ENCODE results near the gene DPYSL5.
"Not testable (repeated sequence)": the region's sequence is repeated elsewhere in the genome, so short reads cannot be mapped to it uniquely, and the experiment has no call there.

Gene DPYSL5, protein sequence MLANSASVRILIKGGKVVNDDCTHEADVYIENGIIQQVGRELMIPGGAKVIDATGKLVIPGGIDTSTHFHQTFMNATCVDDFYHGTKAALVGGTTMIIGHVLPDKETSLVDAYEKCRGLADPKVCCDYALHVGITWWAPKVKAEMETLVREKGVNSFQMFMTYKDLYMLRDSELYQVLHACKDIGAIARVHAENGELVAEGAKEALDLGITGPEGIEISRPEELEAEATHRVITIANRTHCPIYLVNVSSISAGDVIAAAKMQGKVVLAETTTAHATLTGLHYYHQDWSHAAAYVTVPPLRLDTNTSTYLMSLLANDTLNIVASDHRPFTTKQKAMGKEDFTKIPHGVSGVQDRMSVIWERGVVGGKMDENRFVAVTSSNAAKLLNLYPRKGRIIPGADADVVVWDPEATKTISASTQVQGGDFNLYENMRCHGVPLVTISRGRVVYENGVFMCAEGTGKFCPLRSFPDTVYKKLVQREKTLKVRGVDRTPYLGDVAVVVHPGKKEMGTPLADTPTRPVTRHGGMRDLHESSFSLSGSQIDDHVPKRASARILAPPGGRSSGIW

DNA sequence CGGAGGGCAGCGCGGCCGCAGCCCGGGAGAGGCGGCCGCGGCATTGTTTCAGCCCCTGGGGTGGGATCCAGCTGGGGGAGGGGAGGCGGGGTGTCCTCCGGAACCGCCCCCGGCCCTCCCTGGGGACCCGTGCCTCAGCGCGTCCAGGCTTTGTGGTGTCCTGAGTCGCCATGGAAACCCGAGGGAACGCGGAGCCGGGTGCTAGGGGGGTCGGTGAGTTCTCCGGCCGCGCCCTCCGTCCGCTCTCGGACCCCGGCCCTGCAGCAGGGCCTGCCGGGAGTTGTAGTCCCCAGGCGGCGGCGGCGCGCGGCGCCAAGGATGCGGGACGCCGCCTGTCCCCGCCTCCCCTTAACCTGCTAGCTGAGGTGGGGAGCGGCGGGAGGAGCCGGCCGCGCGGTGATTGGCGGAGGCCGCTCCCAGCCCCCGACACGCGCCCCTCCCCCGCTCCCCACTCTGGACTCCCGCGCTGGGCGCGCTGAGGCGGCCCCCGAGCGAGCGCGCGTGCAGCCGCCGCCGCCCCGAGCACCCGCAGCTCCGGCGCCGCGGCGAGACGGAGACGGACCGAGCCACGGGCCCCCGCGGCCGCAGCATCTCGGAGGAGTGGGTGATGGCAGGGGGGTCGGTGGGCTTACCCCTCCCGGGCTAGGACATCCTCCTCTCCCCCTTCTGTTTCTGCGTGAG is at the start of gene DPYSL5:
Gene DPYSL5 (plus strand): TSS at position 478 of the 681 bp plus-strand sequence. CDS start 50,368 bp downstream, outside the sequence.
- DNase-seq (ENCODE audit: low read depth in 2 of 2) = no peak

GRCh38 chr2:26801328-26801727 is 46.6 kb upstream of the DPYSL5 start:
- DNase-seq (ENCODE audit: low read depth in 2 of 2) = no peak

GRCh38 chr2:26801796-26802195 is 46.1 kb upstream of the DPYSL5 start:
- DNase-seq (ENCODE audit: low read depth in 2 of 2) = no peak

- DNase-seq (ENCODE audit: low read depth in 2 of 2) = no peak
Measured at GRCh38 chr2:26805241-26805676, 42.7 kb upstream of the DPYSL5 start.

DNA sequence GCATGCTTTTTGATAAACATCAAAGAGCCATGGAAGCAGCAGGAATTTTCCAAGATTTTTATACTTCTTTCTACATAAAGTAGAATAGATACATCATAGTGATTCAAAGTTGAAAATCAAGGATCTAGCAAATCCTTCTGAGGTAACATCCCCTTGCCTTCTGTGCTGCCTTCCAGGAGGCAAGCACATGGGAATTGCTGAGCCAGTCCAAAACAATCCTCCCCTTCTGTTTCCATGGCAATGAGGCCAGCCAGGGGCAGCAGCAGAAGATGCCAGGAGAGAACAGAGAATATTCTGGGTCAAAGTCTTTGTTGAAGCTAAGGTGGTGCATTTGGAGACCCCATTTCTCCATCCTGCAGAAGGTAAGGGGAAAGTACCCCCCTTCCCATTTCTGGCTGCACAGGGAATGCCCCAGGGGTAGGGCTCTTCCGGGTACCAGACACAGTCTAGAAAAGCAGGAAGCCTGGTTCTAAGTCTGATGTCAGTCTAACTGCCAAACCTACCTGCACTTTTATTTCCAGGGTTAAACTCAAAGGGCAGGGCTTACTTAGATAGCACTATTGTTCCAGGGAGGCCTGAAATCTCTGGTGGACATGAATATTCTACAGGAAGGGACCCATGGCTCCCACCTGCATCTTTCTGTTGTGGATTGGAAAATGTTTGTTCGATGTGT is 40.0 kb upstream of the DPYSL5 start:
- DNase-seq (ENCODE audit: low read depth in 2 of 2) = no peak

GRCh38 chr2:26809211-26809610 is 38.7 kb upstream of the DPYSL5 start:
- DNase-seq (ENCODE audit: low read depth in 2 of 2) = no peak

GRCh38 chr2:26809876-26810577 is 37.9 kb upstream of the DPYSL5 start:
- DNase-seq (ENCODE audit: low read depth in 2 of 2) = no peak

GRCh38 chr2:26811261-26811660 is 36.7 kb upstream of the DPYSL5 start:
- no peak for DNase-seq (ENCODE audit: low read depth in 2 of 2)

GRCh38 chr2:26811791-26812694 is 35.9 kb upstream of the DPYSL5 start:
- DNase-seq (ENCODE audit: low read depth in 2 of 2) = no peak

DNA sequence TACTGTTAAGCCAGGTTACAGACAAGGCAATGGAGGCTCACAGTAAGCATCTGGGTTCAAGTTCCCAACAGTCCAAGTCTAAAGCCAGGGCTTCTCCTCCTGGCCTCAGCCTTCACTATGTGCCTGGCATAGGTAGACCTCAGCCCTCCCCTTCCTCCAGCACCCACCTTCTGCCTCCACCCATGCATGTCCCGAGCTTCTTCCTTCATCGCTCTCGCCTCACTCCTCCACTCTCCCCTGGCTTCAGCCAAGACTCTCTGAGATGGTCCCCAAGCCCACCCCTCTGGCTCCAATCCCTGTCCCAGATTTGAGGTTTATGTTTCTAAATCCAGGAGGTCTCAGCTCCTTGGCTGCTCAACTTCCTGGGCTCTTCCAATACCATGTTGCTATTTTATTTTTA is 35.2 kb upstream of the DPYSL5 start:
- DNase-seq (ENCODE audit: low read depth in 2 of 2) = no peak

DNA sequence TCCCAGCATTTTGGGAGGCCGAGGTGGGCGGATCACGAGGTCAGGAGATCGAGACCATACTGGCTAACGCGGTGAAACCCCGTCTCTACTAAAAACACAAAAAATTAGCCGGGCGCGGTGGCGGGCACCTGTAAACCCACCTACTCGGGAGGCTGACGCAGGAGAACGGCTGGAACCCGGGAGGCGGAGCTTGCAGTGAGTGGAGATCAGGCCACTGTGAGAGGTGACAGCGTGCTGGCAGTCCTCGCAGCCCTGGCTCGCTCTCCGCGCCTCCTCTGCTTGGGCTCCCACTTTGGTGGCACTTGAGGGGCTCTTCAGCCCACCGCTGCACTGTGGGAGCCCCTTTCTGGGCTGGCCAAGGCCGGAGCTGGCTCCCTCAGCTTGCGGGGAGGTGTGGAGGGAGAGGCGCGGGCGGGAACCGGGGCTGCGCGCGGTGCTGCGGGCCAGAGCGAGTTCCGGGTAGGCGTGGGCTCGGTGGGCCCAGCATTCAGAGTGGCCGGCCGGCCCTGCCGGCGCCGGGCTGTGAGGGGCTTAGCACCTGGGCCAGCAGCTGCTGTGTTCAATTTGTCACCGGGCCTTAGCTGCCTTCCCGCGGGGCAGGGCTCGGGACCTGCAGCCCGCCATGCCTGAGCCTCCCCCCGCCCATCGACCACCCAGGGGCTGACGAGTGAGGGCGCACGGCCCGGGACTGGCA is 33.7 kb upstream of the DPYSL5 start:
- not testable (repeated sequence) for DNase-seq (ENCODE audit: low read depth in 2 of 2)

DNA sequence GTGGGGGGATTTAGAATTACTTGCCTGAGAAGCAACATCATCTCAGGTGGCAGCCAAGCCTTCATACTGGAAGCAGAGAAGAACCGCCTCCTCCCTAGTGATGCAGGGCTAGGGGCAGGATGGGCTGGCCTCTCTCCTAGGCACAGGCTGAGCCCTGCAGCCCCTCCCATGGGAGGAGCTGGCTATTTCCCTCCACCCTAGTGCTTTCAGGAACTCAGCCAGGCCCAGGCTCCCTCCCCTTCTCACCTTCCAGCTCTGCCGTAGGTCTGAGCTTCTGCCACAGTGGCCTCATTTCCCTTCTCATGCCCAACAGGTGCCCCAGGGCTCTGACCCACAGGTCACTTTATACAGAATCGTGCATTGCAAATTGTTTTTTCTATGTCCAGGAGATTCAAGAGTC is 31.0 kb upstream of the DPYSL5 start:
- no peak for DNase-seq (ENCODE audit: low read depth in 2 of 2)

DNA sequence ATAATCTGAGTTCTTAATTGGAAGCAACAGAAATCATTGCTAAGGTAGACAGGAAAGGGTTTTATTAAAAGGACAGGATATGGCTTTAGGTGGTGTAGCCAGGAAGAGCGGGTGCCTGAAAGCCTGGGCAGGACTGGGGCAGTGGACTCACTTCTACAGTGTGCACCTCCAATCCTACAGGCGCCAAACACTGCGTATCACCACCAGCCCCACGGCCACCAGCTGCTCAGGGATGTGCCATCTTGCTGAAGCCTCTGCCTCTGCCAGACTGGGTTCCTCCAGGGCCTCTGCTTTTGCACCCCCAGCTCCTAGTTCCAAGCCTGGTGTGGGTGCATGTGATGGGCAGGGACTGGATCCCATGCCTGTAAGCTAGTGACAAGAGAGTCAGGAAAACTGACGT is 29.7 kb upstream of the DPYSL5 start:
- no peak for DNase-seq (ENCODE audit: low read depth in 2 of 2)

GRCh38 chr2:26818972-26819371 is 29.0 kb upstream of the DPYSL5 start:
- DNase-seq (ENCODE audit: low read depth in 2 of 2) = no peak

- no peak for DNase-seq (ENCODE audit: low read depth in 2 of 2)
Measured at GRCh38 chr2:26820932-26821331, 27.0 kb upstream of the DPYSL5 start.

DNA sequence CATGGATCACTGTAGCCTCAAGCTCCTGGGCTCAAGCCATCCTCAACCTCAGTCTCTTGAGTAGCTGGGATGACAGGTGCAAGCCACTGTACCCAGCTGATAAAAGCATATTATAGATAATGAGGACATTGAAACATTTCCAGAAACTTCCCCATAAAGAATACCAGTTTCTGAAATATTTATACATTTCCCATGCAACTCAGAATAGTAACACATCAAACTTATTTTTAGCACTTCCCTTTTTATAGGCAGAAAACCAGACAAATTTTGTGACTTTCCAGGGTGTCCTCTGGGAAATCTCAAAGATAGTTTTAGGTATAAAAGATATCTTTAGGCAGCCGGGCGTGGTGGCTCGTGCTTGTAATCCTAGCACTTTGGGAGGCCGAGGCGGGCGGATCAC is 25.1 kb upstream of the DPYSL5 start:
- no peak for DNase-seq (ENCODE audit: low read depth in 2 of 2)

- DNase-seq (ENCODE audit: low read depth in 2 of 2) = no peak
Measured at GRCh38 chr2:26838121-26838906, 9.6 kb upstream of the DPYSL5 start.

DNA sequence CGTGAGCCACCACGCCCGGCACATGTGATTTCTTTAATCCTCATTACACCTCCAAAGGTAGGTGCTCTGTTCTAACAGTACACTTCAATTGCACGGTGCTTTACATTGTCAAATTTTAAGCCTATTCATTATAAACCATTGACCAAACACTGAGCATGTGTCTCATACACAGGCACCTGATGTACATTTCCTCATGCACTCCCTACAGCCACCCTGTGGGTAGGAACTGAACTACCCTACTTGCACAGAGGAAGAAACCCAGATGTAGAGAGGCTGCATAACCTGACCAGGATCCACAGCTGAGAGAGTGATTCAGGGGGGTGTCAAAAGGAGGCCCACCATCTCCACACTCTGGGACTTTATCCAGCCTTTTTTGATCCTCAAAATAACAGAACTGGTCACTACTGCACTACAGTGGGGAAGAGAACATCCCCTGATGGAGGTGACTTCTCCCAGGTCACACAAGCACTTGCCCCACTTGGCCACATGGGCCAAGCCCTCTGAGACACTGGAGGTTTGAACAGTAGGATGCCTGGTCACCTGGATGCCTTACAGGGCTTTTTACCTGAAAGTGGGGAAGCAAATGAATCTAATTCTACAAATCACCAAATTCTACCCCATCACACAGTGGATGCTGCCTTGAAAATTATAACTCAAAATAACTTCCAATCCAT is 6.9 kb upstream of the DPYSL5 start:
- DNase-seq (ENCODE audit: low read depth in 2 of 2) = no peak

DNA sequence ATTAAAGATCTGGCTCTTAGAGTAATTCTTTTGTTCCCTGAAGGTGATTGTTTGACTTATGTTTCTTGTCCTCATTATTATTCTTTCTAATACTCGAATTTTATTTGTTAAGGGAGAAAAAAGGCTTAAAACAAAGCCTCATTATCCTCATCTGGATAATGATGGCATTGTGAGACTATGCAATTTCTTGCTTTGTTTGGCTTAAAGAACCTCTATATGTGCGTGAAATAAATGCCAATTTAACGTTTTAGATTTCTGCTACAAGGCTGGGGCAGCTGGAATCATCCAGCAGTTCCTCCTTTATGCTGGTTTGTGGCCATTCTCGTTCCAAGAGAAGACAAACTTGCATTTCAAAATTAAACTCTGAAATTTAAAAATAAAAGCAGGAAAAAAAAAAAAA is 4.9 kb upstream of the DPYSL5 start:
- DNase-seq (ENCODE audit: low read depth in 2 of 2) = no peak

All from stimulated activated CD8-positive, alpha-beta memory T cell treated with anti-CD3 and anti-CD28 coated beads, Interleukin-7, amount 100 ng/mL, for 1 hour (primary cell).